GM21619 (cell line): ENCODE measurements around the gene TTC7B.
"Not testable (repeated sequence)": the region's sequence is repeated elsewhere in the genome, so short reads cannot be mapped to it uniquely, and the experiment has no call there.

ENCODE experiments used
- ATAC-seq: cut with Tn5 transposase; IDR thresholded peaks from one replicate; pipeline ENCODE4 v1.9.1; 2021; ENCODE audit not compliant: unreplicated experiment

The TTC7B gene, protein sequence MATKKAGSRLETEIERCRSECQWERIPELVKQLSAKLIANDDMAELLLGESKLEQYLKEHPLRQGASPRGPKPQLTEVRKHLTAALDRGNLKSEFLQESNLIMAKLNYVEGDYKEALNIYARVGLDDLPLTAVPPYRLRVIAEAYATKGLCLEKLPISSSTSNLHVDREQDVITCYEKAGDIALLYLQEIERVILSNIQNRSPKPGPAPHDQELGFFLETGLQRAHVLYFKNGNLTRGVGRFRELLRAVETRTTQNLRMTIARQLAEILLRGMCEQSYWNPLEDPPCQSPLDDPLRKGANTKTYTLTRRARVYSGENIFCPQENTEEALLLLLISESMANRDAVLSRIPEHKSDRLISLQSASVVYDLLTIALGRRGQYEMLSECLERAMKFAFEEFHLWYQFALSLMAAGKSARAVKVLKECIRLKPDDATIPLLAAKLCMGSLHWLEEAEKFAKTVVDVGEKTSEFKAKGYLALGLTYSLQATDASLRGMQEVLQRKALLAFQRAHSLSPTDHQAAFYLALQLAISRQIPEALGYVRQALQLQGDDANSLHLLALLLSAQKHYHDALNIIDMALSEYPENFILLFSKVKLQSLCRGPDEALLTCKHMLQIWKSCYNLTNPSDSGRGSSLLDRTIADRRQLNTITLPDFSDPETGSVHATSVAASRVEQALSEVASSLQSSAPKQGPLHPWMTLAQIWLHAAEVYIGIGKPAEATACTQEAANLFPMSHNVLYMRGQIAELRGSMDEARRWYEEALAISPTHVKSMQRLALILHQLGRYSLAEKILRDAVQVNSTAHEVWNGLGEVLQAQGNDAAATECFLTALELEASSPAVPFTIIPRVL

DNA sequence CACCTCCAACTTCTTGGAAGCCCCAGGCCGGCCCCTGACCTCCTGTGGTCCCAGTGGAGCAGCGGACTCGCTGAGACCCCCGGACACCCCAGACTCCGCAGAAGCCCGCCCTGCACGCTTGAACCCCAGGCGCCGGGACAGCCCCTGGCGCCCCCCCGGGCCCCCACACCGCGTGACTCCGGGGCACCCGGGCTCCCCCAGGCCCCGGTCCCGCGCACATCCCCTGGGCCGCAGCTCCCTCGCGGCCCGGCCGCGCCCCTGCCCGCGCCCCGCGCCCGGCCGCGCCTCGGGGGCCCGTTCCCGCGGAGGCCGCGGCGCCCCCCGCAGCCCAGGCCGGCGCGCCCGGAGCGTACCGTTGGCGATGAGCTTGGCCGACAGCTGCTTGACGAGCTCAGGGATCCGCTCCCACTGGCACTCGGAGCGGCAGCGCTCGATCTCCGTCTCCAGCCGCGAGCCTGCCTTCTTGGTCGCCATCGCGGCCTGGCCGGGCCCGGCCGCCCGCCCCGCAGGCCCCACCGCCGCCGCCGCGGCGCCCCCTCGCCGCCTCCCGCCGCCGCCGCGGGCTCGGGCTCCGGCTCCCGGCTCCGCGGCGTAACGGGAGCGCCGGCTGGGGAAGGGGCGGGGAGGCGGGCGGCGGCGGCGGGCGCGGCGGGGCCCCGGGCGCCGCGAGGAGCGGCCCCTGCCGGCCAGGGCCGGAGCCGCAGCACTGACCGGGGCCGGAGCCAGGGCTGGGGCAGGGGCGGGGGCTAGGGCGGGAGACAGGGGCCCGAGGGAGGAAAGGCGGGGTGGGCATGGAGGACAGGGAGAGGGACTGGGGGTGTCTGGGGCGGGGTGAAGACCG, at the start of gene TTC7B:
TTC7B (minus strand) TSS at position 609 of the 841 bp plus-strand sequence; CDS start at position 474, 135 bp downstream.
- peak; percentile 69 for ATAC-seq

- ATAC-seq = no peak
Observed at GRCh38 chr14:90864741-90865140, 48.5 kb upstream of the TTC7B start.

- ATAC-seq = no peak
Observed at GRCh38 chr14:90858511-90858910, 42.3 kb upstream of the TTC7B start.

DNA sequence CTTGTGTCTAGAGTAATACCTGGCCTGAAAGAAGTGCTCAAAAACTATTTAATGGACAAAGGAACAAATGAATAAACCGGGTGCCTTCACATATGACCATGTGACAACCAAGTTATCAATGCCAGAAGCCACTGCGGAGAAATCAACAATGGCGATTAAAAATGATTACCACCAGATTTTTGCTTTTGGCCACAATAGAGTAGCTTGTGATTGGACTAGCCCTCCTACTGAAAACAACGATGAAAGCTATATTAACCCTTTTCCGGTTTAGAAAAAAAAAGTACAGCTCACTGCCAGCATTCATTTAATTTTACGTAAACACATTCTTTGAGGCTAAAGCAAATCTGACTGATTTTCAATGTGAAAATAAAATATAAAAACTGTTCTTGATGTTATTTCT, 41.6 kb upstream of the TTC7B start:
- no peak for ATAC-seq

DNA sequence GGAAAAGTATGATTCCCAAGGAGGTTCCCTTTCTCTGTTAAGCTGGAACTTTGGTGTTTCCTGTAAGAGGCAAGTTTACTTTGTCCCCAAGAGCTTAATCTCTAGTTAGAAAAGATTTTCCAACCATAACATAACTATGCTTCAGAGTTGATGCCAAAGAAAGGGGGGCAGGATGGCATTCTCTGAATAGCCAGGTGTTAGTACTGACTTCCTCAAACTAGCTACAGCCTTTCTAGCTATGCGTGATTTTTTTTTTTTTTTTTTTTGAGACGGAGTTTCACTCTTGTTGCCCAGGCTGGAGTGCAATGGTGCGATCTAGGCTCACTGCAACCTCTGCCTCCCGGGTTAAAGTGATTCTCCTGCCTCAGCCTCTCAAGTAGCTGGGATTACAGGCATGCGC, 39.9 kb upstream of the TTC7B start:
- ATAC-seq = not testable (repeated sequence)

GRCh38 chr14:90853116-90853515, 36.9 kb upstream of the TTC7B start:
- no peak for ATAC-seq

DNA sequence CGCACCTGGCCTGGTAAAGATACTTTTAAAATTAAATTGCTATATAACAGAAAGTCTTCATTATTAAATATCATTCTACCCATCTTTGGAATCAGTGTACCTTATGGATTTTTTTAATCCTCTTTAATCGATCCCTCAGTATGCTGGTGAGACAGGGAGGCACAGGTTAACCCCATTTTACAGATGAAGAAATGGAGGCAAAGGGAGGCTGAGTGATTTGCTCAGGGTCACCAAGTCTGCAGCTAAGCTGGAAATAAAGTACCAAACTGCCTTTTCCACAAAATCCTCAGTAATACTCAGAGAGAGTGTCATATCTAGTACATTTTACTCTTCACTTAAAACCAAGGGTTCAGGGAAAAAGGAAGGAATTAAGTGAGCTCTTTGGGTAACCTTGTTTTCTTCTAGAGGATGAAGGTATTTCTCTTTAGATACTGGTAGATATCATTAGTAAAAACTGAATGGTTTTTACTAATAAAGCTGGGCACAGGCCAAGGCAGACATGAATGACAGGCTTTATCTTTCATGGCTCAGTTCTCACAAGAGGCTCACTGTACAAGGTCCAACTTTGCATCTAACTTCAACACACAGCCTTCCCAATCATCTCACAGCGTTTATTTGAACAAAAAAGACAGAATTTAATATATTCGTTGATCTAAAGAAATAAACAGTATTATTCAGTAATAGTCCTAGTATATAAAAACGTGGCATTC, 35.3 kb upstream of the TTC7B start:
- no peak for ATAC-seq

DNA sequence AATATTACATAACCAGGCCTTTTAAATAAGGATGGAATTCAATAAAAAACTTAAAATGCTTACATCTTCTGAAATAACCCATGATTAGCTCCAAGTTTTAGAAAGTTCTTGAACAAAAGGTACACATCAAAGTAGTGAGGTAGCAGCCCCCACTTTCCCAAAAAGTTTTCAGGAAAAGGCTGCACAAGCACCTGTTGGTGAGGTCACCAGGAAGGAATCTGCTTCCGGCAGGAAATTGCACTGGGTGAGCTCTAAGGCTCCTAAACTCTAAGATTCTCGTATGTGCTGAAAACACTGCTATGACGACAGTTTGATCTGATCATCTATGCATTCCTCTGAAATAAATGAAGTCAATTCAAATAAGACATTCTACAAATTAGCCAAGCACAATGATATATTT, 34.3 kb upstream of the TTC7B start:
- ATAC-seq = no peak

DNA sequence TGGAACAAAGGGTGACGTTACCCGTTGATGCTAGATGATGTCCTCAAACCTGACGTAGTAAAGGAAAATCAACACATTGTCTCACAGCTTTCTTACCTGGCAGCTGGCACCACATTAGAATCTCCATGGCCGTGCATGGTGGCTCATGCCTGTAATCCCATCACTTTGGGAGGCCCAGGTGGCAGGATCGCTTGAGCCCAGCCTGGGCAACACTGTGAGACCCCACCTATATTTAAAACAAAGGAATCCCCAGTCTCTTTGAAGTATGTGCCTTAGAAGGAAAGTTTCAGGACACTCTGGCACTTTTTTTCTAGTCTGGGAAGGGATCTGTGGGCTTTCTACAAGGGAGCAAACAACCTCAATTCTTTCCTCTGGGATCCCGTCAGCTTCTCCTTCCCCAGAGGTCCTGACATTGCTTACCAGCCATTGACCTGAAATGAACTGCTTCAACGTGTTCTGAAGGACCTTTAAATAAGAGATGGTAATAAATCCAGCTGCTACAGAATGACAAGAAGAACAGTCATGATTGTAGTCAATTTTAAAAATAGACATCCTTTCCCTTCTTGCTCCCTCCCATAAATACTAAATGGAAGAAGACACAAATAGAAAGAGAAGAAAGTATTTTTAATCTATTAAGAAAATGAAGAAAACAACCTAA, 33.7 kb upstream of the TTC7B start:
- ATAC-seq = no peak

DNA sequence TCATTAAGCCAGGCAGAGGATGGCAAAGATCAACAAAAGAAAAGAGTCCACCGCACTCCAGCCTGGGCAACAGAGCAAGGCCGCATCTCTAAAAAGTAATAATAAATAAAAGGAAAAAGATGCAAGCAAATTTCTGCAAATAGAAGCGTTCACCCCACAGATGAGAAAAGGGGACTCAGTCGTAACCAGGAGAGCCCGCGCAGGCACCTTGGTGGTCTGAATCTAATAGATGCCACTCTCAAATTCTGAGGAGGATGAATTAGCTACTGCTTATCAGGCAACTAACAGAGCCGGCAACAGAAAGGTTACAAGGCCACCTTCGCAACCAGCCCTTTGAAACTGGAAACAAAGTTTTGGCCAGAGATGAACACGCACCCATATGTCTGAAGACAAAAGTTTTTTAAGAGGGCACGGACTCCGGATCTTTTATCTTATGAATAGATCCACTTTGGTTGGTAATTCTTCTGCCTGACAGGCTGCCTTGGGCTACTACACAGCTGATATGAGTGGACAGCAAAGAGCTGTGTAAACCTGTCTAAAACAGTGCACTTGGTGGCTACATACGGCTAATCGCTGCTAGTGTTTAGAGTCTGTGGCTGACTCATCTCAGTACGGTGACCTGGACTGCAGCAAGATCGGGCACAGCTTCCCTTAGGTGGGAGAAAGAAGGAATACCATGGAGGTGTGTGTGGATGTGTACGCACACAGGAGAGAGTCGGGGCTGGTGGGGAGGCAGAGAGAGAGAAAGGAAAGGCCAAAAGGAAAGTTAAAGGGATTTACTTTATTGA, 32.9 kb upstream of the TTC7B start:
- no peak for ATAC-seq

- no peak for ATAC-seq
Observed at GRCh38 chr14:90846511-90846910, 30.3 kb upstream of the TTC7B start.

GRCh38 chr14:90844321-90844720, 28.1 kb upstream of the TTC7B start:
- no peak for ATAC-seq

DNA sequence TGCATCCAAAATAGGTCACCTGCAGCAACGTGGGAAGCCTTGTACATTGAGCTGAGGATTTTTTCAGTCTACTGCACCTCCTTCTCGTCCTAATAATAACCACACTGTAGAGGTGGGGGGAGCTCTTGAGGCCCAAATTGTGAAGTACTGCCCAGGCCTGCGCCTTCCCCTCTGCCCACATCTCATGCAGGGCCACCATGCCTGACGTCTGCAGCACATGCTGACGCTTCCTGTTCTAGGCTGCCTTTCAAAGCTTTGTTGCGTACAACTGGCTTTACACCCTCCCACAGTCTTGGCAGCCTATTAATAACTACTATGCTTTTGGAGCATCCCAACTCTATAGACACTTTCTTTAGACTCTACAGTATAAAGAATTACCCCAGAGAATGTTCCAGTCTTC, 26.5 kb upstream of the TTC7B start:
- no peak for ATAC-seq

DNA sequence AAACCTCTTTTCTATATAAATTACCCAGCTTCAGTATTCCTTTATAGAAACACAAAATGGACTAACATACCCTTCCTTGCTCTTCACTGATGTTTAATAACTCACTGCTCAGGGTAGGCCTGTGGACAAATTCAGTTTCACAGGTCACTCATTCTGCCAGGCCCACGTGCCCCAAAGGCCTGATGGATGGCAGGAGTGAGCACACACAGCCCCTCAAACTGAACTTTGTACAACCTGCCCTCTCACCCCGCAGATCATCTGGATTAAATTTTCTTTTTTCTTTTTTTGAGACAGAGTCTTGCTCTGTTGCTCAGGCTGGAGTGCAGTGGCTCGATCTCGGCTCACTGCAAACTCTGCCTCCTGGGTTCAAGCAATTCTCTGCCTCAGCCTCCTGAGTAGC, 24.4 kb upstream of the TTC7B start:
- ATAC-seq = not testable (repeated sequence)

DNA sequence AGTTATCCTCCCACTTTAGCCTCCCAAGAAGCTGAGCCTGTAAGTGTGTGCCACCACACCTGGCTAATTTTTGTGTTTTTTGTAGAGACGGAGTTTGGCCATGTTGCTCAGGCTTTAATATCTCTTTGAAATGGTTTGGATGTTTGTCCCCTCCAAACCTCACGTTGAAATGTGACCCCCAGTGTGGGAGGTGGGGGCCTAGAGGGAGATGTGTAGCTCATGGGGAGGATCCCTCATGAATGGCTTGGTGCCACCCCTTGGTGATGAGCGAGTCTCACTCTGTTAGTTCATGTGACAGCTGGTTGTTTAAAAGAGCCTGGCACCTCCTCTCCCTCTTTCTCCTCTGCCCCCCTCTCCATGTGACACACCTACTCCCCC, 23.6 kb upstream of the TTC7B start:
- no peak for ATAC-seq

GRCh38 chr14:90839024-90839888, 23.0 kb upstream of the TTC7B start:
- no peak for ATAC-seq

- ATAC-seq = not testable (repeated sequence)
Observed at GRCh38 chr14:90838531-90838930, 22.3 kb upstream of the TTC7B start.

GRCh38 chr14:90837355-90837754, 21.1 kb upstream of the TTC7B start:
- ATAC-seq = no peak
